Panc1 (cell line): ENCODE results near the gene NDUFV2.

Experiments used
- POLR2AphosphoS5 ChIP-seq: IDR thresholded peaks from 2 replicates; pipeline ENCODE4 v1.6.1; 2012; ENCODE audit warnings: mild to moderate bottlenecking, low read depth, low read length, moderate library complexity
- TF ChIP-seq, protein P1 (sequence below): fragments of 450-650 bp; IDR thresholded peaks from 2 replicates; pipeline ENCODE4 v1.5.1; 2017; ENCODE audit warnings: mild to moderate bottlenecking

DNA sequence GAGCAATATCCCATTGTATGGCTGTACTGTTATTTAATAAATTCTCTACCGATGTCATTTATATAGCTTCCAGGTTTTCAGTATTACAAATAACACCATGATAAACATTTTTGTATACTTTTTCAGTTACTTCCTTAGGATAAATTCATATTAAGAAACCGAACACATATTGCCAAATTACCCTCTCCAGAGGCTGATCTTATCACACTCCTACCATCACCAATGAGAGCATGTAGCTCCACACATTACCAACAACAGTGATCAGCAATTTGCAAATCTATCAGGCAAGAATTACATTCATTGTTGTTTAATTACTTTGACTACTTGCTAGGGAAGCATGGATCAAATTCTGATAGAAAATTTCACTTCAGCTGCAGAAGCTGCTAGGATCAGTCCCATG lies 5.8 kb upstream of the NDUFV2 start:
- TF ChIP-seq, protein P1, sequence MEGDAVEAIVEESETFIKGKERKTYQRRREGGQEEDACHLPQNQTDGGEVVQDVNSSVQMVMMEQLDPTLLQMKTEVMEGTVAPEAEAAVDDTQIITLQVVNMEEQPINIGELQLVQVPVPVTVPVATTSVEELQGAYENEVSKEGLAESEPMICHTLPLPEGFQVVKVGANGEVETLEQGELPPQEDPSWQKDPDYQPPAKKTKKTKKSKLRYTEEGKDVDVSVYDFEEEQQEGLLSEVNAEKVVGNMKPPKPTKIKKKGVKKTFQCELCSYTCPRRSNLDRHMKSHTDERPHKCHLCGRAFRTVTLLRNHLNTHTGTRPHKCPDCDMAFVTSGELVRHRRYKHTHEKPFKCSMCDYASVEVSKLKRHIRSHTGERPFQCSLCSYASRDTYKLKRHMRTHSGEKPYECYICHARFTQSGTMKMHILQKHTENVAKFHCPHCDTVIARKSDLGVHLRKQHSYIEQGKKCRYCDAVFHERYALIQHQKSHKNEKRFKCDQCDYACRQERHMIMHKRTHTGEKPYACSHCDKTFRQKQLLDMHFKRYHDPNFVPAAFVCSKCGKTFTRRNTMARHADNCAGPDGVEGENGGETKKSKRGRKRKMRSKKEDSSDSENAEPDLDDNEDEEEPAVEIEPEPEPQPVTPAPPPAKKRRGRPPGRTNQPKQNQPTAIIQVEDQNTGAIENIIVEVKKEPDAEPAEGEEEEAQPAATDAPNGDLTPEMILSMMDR, result no peak
- TF ChIP-seq POLR2AphosphoS5, result no peak
